HepG2 (cell line): Measurements from ENCODE around the gene FBXO44. TPM values are rescaled to one million over a fixed set of nuclear protein-coding genes. Genes with fewer than 3 reads are reported as not detected.

Experiments used
- CERS6 ChIP-seq: sonication (generic); formaldehyde crosslinking; IDR thresholded peaks from 2 replicates; pipeline ENCODE4 v1.5.0; 2020; ENCODE audit warnings: missing genetic modification reagents
- CREB1 ChIP-seq, 2 experiments: fragments of 450-650 bp in 1 of 2; IDR thresholded peaks; 2 replicates each; pipeline ENCODE4 v1.6.1; 2016 to 2017; ENCODE audit warnings: control low read depth in 1 of 2, mild to moderate bottlenecking in 1 of 2, missing compliant biosample characterization in 1 of 2, missing genetic modification characterization in 1 of 2
- CTCF ChIP-seq: sonication (generic); formaldehyde crosslinking; IDR thresholded peaks from 2 replicates; pipeline ENCODE4 v1.5.0; 2020; ENCODE audit warnings: mild to moderate bottlenecking, missing genetic modification reagents, moderate library complexity
- LRRFIP1 ChIP-seq: sonication (generic); formaldehyde crosslinking; conservative IDR thresholded peaks from 2 replicates; pipeline ENCODE4 v1.4.0; 2020; ENCODE audit warnings: missing genetic modification reagents
- MAF1 ChIP-seq: sonication (generic); formaldehyde crosslinking; IDR thresholded peaks from 2 replicates; pipeline ENCODE4 v1.5.0; 2020; ENCODE audit warnings: missing genetic modification reagents, borderline replicate concordance
- RBFOX2 ChIP-seq: fragments of 200-400 bp; formaldehyde crosslinking; IDR thresholded peaks from 2 replicates; pipeline ENCODE4 v1.6.1; 2017; ENCODE audit warnings: low read depth, mild to moderate bottlenecking, low read length
- ZNF530 ChIP-seq: sonication (generic); formaldehyde crosslinking; IDR thresholded peaks from 2 replicates; pipeline ENCODE4 v1.5.0; 2020; ENCODE audit warnings: low read depth, mild to moderate bottlenecking, missing genetic modification reagents
- polyA plus RNA-seq, 8 experiments: library from polyadenylated mRNA; depleted of rRNA in 3 of 8; stranded (reverse) in 7 of 8; unstranded in 1 of 8; fragments of >200 nt; fragmentation: Illumina TruSeq in 4 of 8; extraction: Trizol in 4 of 8; gene quantifications; 2 replicates each; pipeline versions ENCODE4 v1.2.1 to v1.2.3, GENCODE V29; 2011 to 2016; ENCODE audit warnings: low read depth in 4 of 8, missing spikeins in 1 of 8, mixed read lengths in 1 of 8; ENCODE audit not compliant: insufficient read depth in 1 of 8
- total RNA-seq, 5 experiments: library from RNA; depleted of rRNA; stranded (reverse); fragments of >200 nt; fragmentation: Illumina TruSeq; extraction: Trizol; gene quantifications; 2 replicates each; pipeline ENCODE4 v1.2.3, GENCODE V29; 2016; ENCODE audit warnings: low read depth in 1 of 5

FBXO44 gene
- total and polyA plus RNA-seq, 2 of the 13 experiments (the other 11 are each of a cell fraction or from before 2014, with no cell fraction given), result 22.4 to 27.9 TPM

GRCh38 chr1:11650331-11650991, 4.2 kb upstream of the FBXO44 start (continued):
- TF ChIP-seq CTCF (CRISPR knock-in tag) (peak; percentile 32; the same call in 1 of the 2 replicates), ZNF530 (CRISPR knock-in tag) (no peak), LRRFIP1 (CRISPR knock-in tag) (no peak), CERS6 (CRISPR knock-in tag) (no peak), MAF1 (no peak), CREB1 (IDR thresholded peaks at IDR 0.05) (no peak), CREB1 (CRISPR knock-in tag; IDR thresholded peaks at IDR 0.05) (no peak), RBFOX2 (peak; percentile 75)
